ENCODE measurements around the gene LTBP3. TPM values are rescaled to one million over a fixed set of nuclear protein-coding genes. Genes with fewer than 3 reads are reported as not detected.
A peak's percentile ranks its signal among the peaks of the same experiment; 100 is the strongest.

The LTBP3 gene
- total RNA-seq, 8 experiments from 2014 or later = 1.5 to 69.9 (median 25.5) TPM

GRCh38 chr11:65580756-65581155 is 22.6 kb upstream of the LTBP3 start:
- Histone ChIP-seq H3K4me1 (replicated peaks in 1 of 2) (peaks cover 9 to 13% of the 10 kb centered on the region in 2 donors), H3K4me3 (no peak overlapping the region), H3K27ac (no peak overlapping the region)
- no peak for ATAC-seq (replicated peaks in 6 of 8)
- WGBS, 10 experiments = 90 to 100% methylated on average over 1 to 2 of the region's 8 CpGs; no CpG with 5 or more reads in 8 of the 10 experiments
- in situ Hi-C loops (cut with MboI; ENCODE audit: low pct_unique_long_range_greater_than_20kb in 2 of 9, low sequenced_read_pairs in 9 of 9, unreplicated experiment in 9 of 9) = no loop called here

- Histone ChIP-seq H3K4me3 (no peak overlapping the region), H3K27ac (no peak overlapping the region), H3K4me1 (replicated peaks in 1 of 2) (peaks cover 9 to 13% of the 10 kb centered on the region in 2 donors)
- in situ Hi-C loops (cut with MboI; ENCODE audit: low pct_unique_long_range_greater_than_20kb in 2 of 9, low sequenced_read_pairs in 9 of 9, unreplicated experiment in 9 of 9) = no loop called here
- 82 to 92% (median 85%) methylated on average over 1 to 3 of the region's 19 CpGs; no CpG with 5 or more reads in 6 of the 10 experiments for WGBS, 10 experiments
- no peak for ATAC-seq (replicated peaks in 6 of 8)
Observed at GRCh38 chr11:65580031-65580692, 22.0 kb upstream of the LTBP3 start.

GRCh38 chr11:65579291-65579690 is 21.1 kb upstream of the LTBP3 start:
- WGBS, 10 experiments = 100% methylated on average over 1 of the region's 4 CpGs; no CpG with 5 or more reads in 9 of the 10 experiments
- in situ Hi-C loops (cut with MboI; ENCODE audit: low pct_unique_long_range_greater_than_20kb in 2 of 9, low sequenced_read_pairs in 9 of 9, unreplicated experiment in 9 of 9) = no loop called here
- Histone ChIP-seq H3K4me3 (no peak overlapping the region), H3K4me1 (replicated peaks in 1 of 2) (peaks cover 3 to 10% of the 10 kb centered on the region in 2 donors), H3K27ac (no peak overlapping the region)
- no peak for ATAC-seq (replicated peaks in 6 of 8)

- 40 to 60% methylated on average over 1 to 3 of the region's 3 CpGs; no CpG with 5 or more reads in 8 of the 10 experiments for WGBS, 10 experiments
- Histone ChIP-seq H3K4me3 (no peak overlapping the region), H3K4me1 (replicated peaks in 1 of 2) (peaks cover 3 to 10% of the 10 kb centered on the region in 2 donors), H3K27ac (no peak overlapping the region)
- no peak for ATAC-seq (replicated peaks in 6 of 8)
- in situ Hi-C loops (cut with MboI; ENCODE audit: low pct_unique_long_range_greater_than_20kb in 2 of 9, low sequenced_read_pairs in 9 of 9, unreplicated experiment in 9 of 9) = no loop called here
Observed at GRCh38 chr11:65578667-65579066, 20.5 kb upstream of the LTBP3 start.

GRCh38 chr11:65578134-65578533 is 20.0 kb upstream of the LTBP3 start:
- WGBS, 10 experiments = 75 to 83% (median 80%) methylated on average over 1 to 5 of the region's 7 CpGs; no CpG with 5 or more reads in 7 of the 10 experiments
- ATAC-seq (replicated peaks in 6 of 8) = no peak
- peaks cover 6 to 15% of the 10 kb centered on the region in 2 donors for H3K4me1 ChIP-seq (replicated peaks in 1 of 2)
- H3K4me3 ChIP-seq = no peak overlapping the region
- in situ Hi-C loops (cut with MboI; ENCODE audit: low pct_unique_long_range_greater_than_20kb in 2 of 9, low sequenced_read_pairs in 9 of 9, unreplicated experiment in 9 of 9) = no loop called here
- no peak overlapping the region for H3K27ac ChIP-seq

- in situ Hi-C loops (cut with MboI; ENCODE audit: low pct_unique_long_range_greater_than_20kb in 2 of 9, low sequenced_read_pairs in 9 of 9, unreplicated experiment in 9 of 9) = no loop called here
- Histone ChIP-seq H3K27ac (no peak overlapping the region), H3K4me1 (replicated peaks in 1 of 2) (peaks cover 6 to 16% of the 10 kb centered on the region in 2 donors), H3K4me3 (no peak overlapping the region)
- 20 to 83% (median 38%) methylated on average over 1 to 4 of the region's 8 CpGs; no CpG with 5 or more reads in 6 of the 10 experiments for WGBS, 10 experiments
- ATAC-seq (replicated peaks in 6 of 8) = no peak
Observed at GRCh38 chr11:65577756-65578109, 19.6 kb upstream of the LTBP3 start.

GRCh38 chr11:65576867-65577755 is 19.0 kb upstream of the LTBP3 start:
- Histone ChIP-seq H3K4me3 (no peak overlapping the region), H3K4me1 (replicated peaks in 1 of 2) (peaks cover 6 to 16% of the 10 kb centered on the region in 2 donors), H3K27ac (no peak overlapping the region)
- ATAC-seq (replicated peaks in 6 of 8) = peak in 7 of 8 experiments; percentile 8 to 33 (median 16)
- WGBS, 10 experiments = 0 to 80% (median 44%) methylated on average over 1 to 6 of the region's 18 CpGs; no CpG with 5 or more reads in 7 of the 10 experiments
- in situ Hi-C loops (cut with MboI; ENCODE audit: low pct_unique_long_range_greater_than_20kb in 2 of 9, low sequenced_read_pairs in 9 of 9, unreplicated experiment in 9 of 9) = no loop called here

GRCh38 chr11:65576232-65576866 is 18.2 kb upstream of the LTBP3 start:
- no peak for ATAC-seq (replicated peaks in 6 of 8)
- no CpG with 5 or more reads among the region's 26 CpGs for WGBS, 10 experiments
- in situ Hi-C loops (cut with MboI; ENCODE audit: low pct_unique_long_range_greater_than_20kb in 2 of 9, low sequenced_read_pairs in 9 of 9, unreplicated experiment in 9 of 9) = no loop called here
- H3K27ac ChIP-seq = no peak overlapping the region
- H3K4me1 ChIP-seq (replicated peaks in 1 of 2) = peaks cover 10 to 18% of the 10 kb centered on the region in 2 donors
- H3K4me3 ChIP-seq = peak overlapping the region in 2 of 5 donors; percentile 8 to 13

GRCh38 chr11:65575568-65576231 is 17.5 kb upstream of the LTBP3 start, which contains the start of gene EHBP1L1:
EHBP1L1 (plus strand) TSS chr11:65576053; CDS start chr11:65576303, 250 bp downstream.
- in situ Hi-C loops (cut with MboI; ENCODE audit: low pct_unique_long_range_greater_than_20kb in 2 of 9, low sequenced_read_pairs in 9 of 9, unreplicated experiment in 9 of 9) = no loop called here
- peaks cover 14 to 22% of the 10 kb centered on the region in 2 donors for H3K4me1 ChIP-seq (replicated peaks in 1 of 2)

GRCh38 chr11:65574811-65575567 is 16.8 kb upstream of the LTBP3 start:
- in situ Hi-C loops (cut with MboI; ENCODE audit: low pct_unique_long_range_greater_than_20kb in 2 of 9, low sequenced_read_pairs in 9 of 9, unreplicated experiment in 9 of 9) = no loop called here
- 0 to 100% (median 50%) methylated on average over 1 to 12 of the region's 28 CpGs; no CpG with 5 or more reads in 2 of the 10 experiments for WGBS, 10 experiments
- peaks cover 14 to 22% of the 10 kb centered on the region in 2 donors for H3K4me1 ChIP-seq (replicated peaks in 1 of 2)
- H3K27ac ChIP-seq = no peak overlapping the region
- ATAC-seq (replicated peaks in 6 of 8) = no peak
- peak overlapping the region in 2 of 5 donors; percentile 88 to 95 for H3K4me3 ChIP-seq

More at GRCh38 chr11:65575568-65576231, 17.5 kb upstream of the LTBP3 start, which contains the start of gene EHBP1L1:
- 0 to 11% (median 8%) methylated on average over 1 to 10 of the region's 69 CpGs; no CpG with 5 or more reads in 6 of the 10 experiments for WGBS, 10 experiments
- Histone ChIP-seq H3K27ac (no peak within 1 kb of the TSS), H3K4me3 (peak within 1 kb of the TSS in 2 of 5 donors; percentile 8 to 13)
- peak in 7 of 8 experiments; percentile 1 to 8 (median 5) for ATAC-seq (replicated peaks in 6 of 8)

- H3K27ac ChIP-seq = no peak overlapping the region
- WGBS, 10 experiments = 0 to 3% methylated on average over 9 to 11 of the region's 67 CpGs; no CpG with 5 or more reads in 8 of the 10 experiments
- H3K4me1 ChIP-seq (replicated peaks in 1 of 2) = peaks cover 14 to 22% of the 10 kb centered on the region in 2 donors
- in situ Hi-C loops (cut with MboI; ENCODE audit: low pct_unique_long_range_greater_than_20kb in 2 of 9, low sequenced_read_pairs in 9 of 9, unreplicated experiment in 9 of 9) = no loop called here
- peak overlapping the region; percentile 6 to 95 (median 11) for H3K4me3 ChIP-seq
- peak; percentile 0 to 38 (median 15) for ATAC-seq (replicated peaks in 6 of 8)
Observed at GRCh38 chr11:65574109-65574810, 16.1 kb upstream of the LTBP3 start.
